Gastroesophageal sphincter (tissue), 4 donors: ENCODE results near the gene ZAR1L. TPM values are rescaled to one million over a fixed set of nuclear protein-coding genes. Genes with fewer than 3 reads are reported as not detected.

ENCODE experiments used
- ATAC-seq: fragments of 150-250 bp; one replicate; pipeline ENCODE4 v1.9.1; 2016; ENCODE audit warnings: mild to moderate bottlenecking, moderate library complexity
- H3K27ac ChIP-seq, 4 donors: fragments of 200-600 bp; sonication (generic) in 3 of 4; 1 replicate in 3 of 4; 2 replicates in 1 of 4; pipeline ENCODE4 v1.5.1; 2016 to 2019
- H3K27me3 ChIP-seq: fragments of 200-600 bp; sonication (generic); one replicate; pipeline ENCODE4 v1.5.1; 2019
- H3K36me3 ChIP-seq, 2 donors: fragments of 200-600 bp; sonication (generic); one replicate each; pipeline ENCODE4 v1.5.1; 2019; ENCODE audit warnings: control low read depth in 1 of 2
- H3K4me1 ChIP-seq, 3 donors: fragments of 200-600 bp; sonication (generic); 1 replicate in 2 of 3; 2 replicates in 1 of 3; pipeline ENCODE4 v1.5.1; 2016 to 2019; ENCODE audit warnings: control low read depth in 2 of 3
- H3K4me3 ChIP-seq, 2 donors: fragments of 200-600 bp; sonication (generic); one replicate each; pipeline ENCODE4 v1.5.1; 2019; ENCODE audit warnings: mild to moderate bottlenecking in 1 of 2, moderate library complexity in 1 of 2
- H3K9me3 ChIP-seq, 3 donors: fragments of 200-600 bp; sonication (generic); one replicate each; pipeline ENCODE4 v1.5.1; 2017 to 2019; ENCODE audit warnings: control low read depth in 2 of 3
- EP300 ChIP-seq: sonication (generic); formaldehyde crosslinking; IDR thresholded peaks from one replicate; pipeline ENCODE4 v1.6.1; 2017; ENCODE audit warnings: antibody characterized with exemption, mild to moderate bottlenecking
- POLR2A ChIP-seq, 2 donors: fragments of 450-650 bp; IDR thresholded peaks; one replicate each; pipeline ENCODE4 v1.6.1; 2017; ENCODE audit warnings: antibody characterized with exemption in 2 of 2, mild to moderate bottlenecking in 2 of 2, moderate library complexity in 1 of 2
- POLR2AphosphoS5 ChIP-seq: sonication (generic); formaldehyde crosslinking; IDR thresholded peaks from one replicate; pipeline ENCODE4 v1.6.1; 2017; ENCODE audit warnings: antibody characterized with exemption
- WGBS, 2 donors: methylation state at CpG; one replicate each; pipeline ENCODE4 v1.1.5; 2018; ENCODE audit warnings: low coverage in 1 of 2; 5-methylcytosine and 5-hydroxymethylcytosine counted together
- total RNA-seq, 4 donors: library from RNA; depleted of rRNA; stranded (reverse); fragments of >200 nt; gene quantifications; one replicate each; pipeline ENCODE4 v1.1.0, GENCODE V29; 2016
- TF ChIP-seq, protein P1 (sequence below), 4 experiments: fragments of 200-600 bp in 2 of 4; fragments of 450-650 bp in 2 of 4; sonication (generic) in 1 of 4; IDR thresholded peaks; one replicate each; pipeline ENCODE4 v1.5.1; 2017 to 2019; ENCODE audit warnings: antibody characterized with exemption in 4 of 4, mild to moderate bottlenecking in 2 of 4, moderate library complexity in 2 of 4

ZAR1L gene
- total RNA-seq, 4 donors from 2014 or later, result not detected

DNA sequence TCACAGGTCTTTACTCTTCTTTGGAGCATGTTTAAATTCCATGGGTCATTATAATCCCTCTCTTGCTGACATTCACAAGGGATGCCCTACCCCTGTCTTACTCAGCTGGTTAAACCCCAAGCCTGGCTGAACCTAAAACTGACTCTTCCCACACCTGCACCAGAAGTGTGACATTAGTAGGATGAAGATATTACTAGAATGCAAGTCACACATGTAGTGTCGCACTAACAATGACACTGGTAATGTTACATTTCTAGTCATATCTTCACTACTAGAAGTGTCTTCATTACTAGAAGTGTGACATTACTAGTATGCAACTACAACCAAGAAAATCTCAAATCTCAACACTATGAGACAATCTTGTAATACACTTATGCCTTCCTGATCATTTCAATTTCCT, 14.2 kb downstream of the ZAR1L start:
- no peak overlapping the region for H3K27ac ChIP-seq
- no peak for ATAC-seq
- no peaks in the 10 kb centered on the region for H3K9me3 ChIP-seq
- H3K36me3 ChIP-seq, result peaks cover 0 to 1% of the 10 kb centered on the region in 2 donors
- WGBS, 2 donors, result 100% methylated on average over 1 of the region's 1 CpG; no CpG with 5 or more reads in 1 of the 2 donors
- no peak overlapping the region for H3K4me3 ChIP-seq
- H3K4me1 ChIP-seq, result no peaks in the 10 kb centered on the region
- TF ChIP-seq, protein P1, sequence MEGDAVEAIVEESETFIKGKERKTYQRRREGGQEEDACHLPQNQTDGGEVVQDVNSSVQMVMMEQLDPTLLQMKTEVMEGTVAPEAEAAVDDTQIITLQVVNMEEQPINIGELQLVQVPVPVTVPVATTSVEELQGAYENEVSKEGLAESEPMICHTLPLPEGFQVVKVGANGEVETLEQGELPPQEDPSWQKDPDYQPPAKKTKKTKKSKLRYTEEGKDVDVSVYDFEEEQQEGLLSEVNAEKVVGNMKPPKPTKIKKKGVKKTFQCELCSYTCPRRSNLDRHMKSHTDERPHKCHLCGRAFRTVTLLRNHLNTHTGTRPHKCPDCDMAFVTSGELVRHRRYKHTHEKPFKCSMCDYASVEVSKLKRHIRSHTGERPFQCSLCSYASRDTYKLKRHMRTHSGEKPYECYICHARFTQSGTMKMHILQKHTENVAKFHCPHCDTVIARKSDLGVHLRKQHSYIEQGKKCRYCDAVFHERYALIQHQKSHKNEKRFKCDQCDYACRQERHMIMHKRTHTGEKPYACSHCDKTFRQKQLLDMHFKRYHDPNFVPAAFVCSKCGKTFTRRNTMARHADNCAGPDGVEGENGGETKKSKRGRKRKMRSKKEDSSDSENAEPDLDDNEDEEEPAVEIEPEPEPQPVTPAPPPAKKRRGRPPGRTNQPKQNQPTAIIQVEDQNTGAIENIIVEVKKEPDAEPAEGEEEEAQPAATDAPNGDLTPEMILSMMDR (IDR thresholded peaks at IDR 0.05), result no peak
- TF ChIP-seq EP300 (no peak), POLR2A (IDR thresholded peaks at IDR 0.05) (no peak), POLR2AphosphoS5 (no peak)
- no peaks in the 10 kb centered on the region for H3K27me3 ChIP-seq

DNA sequence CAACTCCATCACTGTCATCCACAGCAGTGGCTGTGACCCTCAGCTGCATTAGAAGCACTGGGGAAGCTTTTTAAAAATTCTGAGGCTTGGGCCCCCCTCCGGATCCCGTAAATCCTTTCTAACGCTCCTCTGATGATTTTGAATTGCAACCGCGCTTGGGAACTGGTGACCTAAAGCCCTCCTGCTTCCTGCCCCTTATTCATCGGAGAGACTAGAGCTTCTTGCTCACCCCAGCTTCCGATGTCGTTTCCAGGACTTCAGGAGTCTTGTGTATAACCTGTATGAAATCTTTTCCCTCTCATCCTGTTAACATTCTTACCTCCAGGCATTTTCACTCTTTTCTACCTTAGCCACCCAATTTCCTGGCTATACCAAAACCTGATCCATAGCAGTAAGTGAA, 14.8 kb downstream of the ZAR1L start:
- peaks cover 0 to 6% of the 10 kb centered on the region in 2 donors for H3K36me3 ChIP-seq
- no peaks in the 10 kb centered on the region for H3K27me3 ChIP-seq
- TF ChIP-seq, protein P1 (IDR thresholded peaks at IDR 0.05), result no peak
- ATAC-seq, result no peak
- no peak overlapping the region for H3K4me3 ChIP-seq
- H3K9me3 ChIP-seq, result no peaks in the 10 kb centered on the region
- WGBS, 2 donors, result 51 to 72% methylated on average over 8 of the region's 8 CpGs
- no peak overlapping the region for H3K27ac ChIP-seq
- H3K4me1 ChIP-seq, result no peaks in the 10 kb centered on the region

DNA sequence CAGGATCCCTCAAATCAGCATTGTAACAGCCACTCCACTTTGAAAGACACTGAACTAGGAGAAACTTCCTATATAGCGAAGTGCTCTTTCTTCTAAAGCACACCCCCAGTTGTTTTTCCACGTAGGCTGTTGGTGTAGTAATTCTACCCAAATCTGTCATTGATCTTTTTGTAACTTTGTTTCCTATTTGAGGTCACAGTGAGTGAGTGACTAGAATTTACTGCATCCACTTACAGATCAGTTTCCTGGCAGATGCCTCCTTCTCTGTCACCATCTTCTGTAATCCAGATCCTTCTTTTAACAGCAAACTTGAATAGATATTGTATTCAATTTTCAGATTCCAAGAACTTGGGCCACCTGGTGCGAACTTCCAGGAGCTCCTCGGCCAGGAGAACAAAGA, 15.3 kb downstream of the ZAR1L start:
- Histone ChIP-seq H3K9me3 (no peaks in the 10 kb centered on the region), H3K27ac (no peak overlapping the region), H3K4me1 (no peaks in the 10 kb centered on the region), H3K4me3 (no peak overlapping the region), H3K27me3 (no peaks in the 10 kb centered on the region), H3K36me3 (peaks cover 0 to 11% of the 10 kb centered on the region in 2 donors)
- ATAC-seq, result no peak
- 86 to 88% methylated on average over 2 to 4 of the region's 4 CpGs for WGBS, 2 donors
- TF ChIP-seq POLR2AphosphoS5 (no peak), POLR2A (IDR thresholded peaks at IDR 0.05) (no peak), EP300 (no peak)
- TF ChIP-seq, protein P1 (IDR thresholded peaks at IDR 0.05), result no peak

DNA sequence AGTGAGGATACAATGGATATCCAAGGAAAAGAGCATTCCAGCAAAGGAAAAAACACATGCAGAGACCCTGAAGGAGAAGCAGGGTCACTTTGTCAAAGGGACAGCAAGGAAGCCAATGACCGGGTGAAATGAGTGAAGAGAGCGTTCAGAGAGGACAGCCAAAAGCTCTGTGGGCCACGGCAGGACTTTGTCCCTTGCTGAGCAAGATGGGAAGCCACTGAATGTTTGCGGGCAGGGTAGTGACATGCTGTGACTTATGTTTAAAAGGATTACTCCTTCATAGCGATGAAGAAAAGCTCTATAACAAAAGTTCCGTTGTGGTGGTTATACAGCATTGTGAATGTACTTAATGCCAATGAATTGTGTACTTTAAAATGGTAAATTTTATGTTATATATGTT, 16.5 kb downstream of the ZAR1L start:
- H3K36me3 ChIP-seq, result peaks cover 0 to 23% of the 10 kb centered on the region in 2 donors
- ATAC-seq, result no peak
- H3K9me3 ChIP-seq, result no peaks in the 10 kb centered on the region
- WGBS, 2 donors, result 91 to 96% methylated on average over 6 of the region's 6 CpGs
- H3K4me3 ChIP-seq, result no peak overlapping the region
- H3K4me1 ChIP-seq, result no peaks in the 10 kb centered on the region
- no peak for TF ChIP-seq POLR2AphosphoS5
- TF ChIP-seq, protein P1 (IDR thresholded peaks at IDR 0.05), result no peak
- no peak overlapping the region for H3K27ac ChIP-seq
- no peaks in the 10 kb centered on the region for H3K27me3 ChIP-seq

DNA sequence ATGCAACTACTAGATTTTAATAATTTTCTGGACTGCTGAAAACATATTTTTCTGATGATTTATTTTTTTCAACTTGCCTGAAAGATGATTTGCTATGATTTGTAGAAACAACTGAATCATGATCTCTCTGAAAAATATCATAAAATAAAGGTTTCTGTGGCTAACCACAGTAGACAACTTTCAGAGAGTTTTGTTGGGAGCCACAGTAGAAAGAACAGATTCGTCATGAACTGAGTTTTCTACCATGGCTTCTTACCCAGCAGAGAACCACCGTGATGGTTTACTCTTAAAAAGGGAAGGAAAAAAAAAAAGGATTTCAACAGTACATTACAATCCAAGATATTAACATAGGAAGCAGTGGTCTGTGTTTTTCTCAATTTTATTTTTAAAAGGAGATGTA, 18.0 kb downstream of the ZAR1L start:
- 65 to 73% methylated on average over 2 of the region's 2 CpGs for WGBS, 2 donors

More for the DNA sequence above, 18.0 kb downstream of the ZAR1L start:
- no peak for ATAC-seq
- TF ChIP-seq POLR2A (IDR thresholded peaks at IDR 0.05) (no peak), EP300 (no peak), POLR2AphosphoS5 (no peak)
- TF ChIP-seq, protein P1 (IDR thresholded peaks at IDR 0.05), result no peak
- H3K36me3 ChIP-seq, result peaks cover 0 to 28% of the 10 kb centered on the region in 2 donors
- no peaks in the 10 kb centered on the region for H3K4me1 ChIP-seq
- H3K27me3 ChIP-seq, result no peaks in the 10 kb centered on the region
- no peak overlapping the region for H3K4me3 ChIP-seq
- H3K9me3 ChIP-seq, result no peaks in the 10 kb centered on the region
- H3K27ac ChIP-seq, result no peak overlapping the region
